Measurements from ENCODE around the gene IMPA2. TPM values are rescaled to one million over a fixed set of nuclear protein-coding genes. Genes with fewer than 3 reads are reported as not detected.

IMPA2 gene
- total RNA-seq, 1 experiment from 2014 or later: 79.9 TPM

DNA sequence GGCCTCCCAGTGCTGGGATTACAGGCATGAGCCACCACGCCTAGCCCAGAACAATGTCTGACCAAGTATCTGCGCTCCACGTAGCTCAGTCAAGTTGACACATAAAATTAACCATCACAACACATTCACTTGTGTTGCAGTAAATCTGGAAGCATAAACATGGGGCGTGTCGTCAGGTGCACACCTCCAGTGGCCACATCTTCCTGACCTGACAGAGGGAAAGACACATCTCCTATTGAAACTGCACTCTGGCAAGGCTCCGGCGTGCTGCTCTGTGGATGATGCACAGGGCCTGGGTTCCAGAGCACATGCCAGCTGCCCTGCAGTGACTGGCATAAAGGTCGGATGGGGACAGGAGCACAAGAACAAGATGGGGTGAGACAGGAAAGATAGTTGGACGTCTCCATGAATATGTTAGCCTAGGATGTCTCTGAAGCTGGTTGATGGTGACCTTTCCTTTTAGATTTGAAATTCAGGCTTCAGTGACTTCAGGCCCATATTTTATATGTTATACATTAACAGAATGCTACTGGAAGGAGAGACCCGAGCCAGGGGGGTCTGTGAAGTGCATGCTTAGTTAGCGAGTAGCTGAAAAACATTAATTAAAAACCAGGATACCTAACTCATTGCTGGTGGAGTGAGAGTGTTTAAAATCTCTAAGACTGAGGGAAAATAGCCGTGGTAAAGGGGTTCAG is 10.9 kb downstream of the IMPA2 start:
- ChIA-PET POLR2A (interaction anchor here (1.9 kb wide), 1 partner anchor 12 kb away, joined by 14 read pairs; no protein-coding TSS in a partner anchor), CTCF (no interaction called here)
- H3K9me3 Mint-ChIP-seq (ENCODE audit: unreplicated experiment): no peaks in the 10 kb centered on the region
- peaks cover 16% of the 10 kb centered on the region for H3K4me1 ChIP-seq
- no peak overlapping the region for H3K4me3 Mint-ChIP-seq (ENCODE audit: unreplicated experiment)
- H3K4me1 Mint-ChIP-seq (ENCODE audit: low read depth, unreplicated experiment): peaks cover 36% of the 10 kb centered on the region
- H3K36me3 Mint-ChIP-seq (ENCODE audit: insufficient read depth, unreplicated experiment): peaks cover 24% of the 10 kb centered on the region
- no peaks in the 10 kb centered on the region; the same call in 1 of the 2 replicates for H3K36me3 ChIP-seq (ENCODE audit: control insufficient read depth, insufficient read depth, low read length)
- no peak overlapping the region for H3K27ac Mint-ChIP-seq (ENCODE audit: unreplicated experiment)
- H3K27me3 ChIP-seq (replicated peaks; ENCODE audit: control insufficient read depth, insufficient read depth, low read length): no peaks in the 10 kb centered on the region
- no TSS peak for BruUV-seq (replicated peaks)
- intact Hi-C loops (cut with micrococcal nuclease; ENCODE audit: unreplicated experiment): no loop called here
- TF ChIP-seq, protein P1, sequence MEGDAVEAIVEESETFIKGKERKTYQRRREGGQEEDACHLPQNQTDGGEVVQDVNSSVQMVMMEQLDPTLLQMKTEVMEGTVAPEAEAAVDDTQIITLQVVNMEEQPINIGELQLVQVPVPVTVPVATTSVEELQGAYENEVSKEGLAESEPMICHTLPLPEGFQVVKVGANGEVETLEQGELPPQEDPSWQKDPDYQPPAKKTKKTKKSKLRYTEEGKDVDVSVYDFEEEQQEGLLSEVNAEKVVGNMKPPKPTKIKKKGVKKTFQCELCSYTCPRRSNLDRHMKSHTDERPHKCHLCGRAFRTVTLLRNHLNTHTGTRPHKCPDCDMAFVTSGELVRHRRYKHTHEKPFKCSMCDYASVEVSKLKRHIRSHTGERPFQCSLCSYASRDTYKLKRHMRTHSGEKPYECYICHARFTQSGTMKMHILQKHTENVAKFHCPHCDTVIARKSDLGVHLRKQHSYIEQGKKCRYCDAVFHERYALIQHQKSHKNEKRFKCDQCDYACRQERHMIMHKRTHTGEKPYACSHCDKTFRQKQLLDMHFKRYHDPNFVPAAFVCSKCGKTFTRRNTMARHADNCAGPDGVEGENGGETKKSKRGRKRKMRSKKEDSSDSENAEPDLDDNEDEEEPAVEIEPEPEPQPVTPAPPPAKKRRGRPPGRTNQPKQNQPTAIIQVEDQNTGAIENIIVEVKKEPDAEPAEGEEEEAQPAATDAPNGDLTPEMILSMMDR (IDR thresholded peaks at IDR 0.05; ENCODE audit: insufficient read depth in 1 of 2, low read depth in 1 of 2, low read length in 1 of 2, severe bottlenecking in 1 of 2, unreplicated experiment in 1 of 2): no peak
- H3K4me3 ChIP-seq (ENCODE audit: low read depth, low read length): no peak overlapping the region
- DNase-seq: no peak
- H3K9me3 ChIP-seq: no peaks in the 10 kb centered on the region
- no peaks in the 10 kb centered on the region for H3K27me3 Mint-ChIP-seq (ENCODE audit: insufficient read depth, unreplicated experiment)

DNA sequence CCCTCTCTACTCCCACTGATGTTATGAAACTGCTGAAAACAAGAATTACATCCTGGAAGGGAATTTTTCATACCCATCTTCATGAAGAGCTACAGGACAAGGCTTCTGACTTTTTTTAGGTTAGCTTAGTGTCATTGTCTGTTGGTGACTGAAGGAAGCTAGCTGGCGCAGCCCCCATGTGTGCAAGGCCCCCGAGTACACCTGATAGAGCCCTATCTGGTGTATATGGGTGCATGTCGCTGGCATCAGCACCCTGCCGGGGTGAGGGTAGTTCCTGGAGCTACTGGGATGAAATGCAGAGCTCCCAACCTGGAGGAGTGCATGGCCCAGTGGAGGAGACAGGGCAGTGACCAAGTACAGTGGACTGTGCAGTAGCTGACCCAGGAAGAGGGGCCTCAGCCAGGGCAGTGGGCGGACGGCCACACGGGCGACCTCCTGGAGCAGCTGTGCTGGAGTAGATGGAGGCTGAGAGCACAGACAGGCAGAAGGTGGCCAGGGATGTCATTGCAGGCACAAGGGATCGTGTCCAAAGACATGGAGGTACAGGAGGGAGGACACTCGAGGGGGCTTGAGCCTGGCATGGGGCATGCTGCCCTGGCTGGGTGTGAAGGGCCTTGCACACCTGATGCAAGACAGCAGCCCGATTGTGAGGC is 12.1 kb downstream of the IMPA2 start:
- Histone ChIP-seq H3K36me3 (ENCODE audit: control insufficient read depth, insufficient read depth, low read length) (no peaks in the 10 kb centered on the region; the same call in 1 of the 2 replicates), H3K4me3 (ENCODE audit: low read depth, low read length) (no peak overlapping the region), H3K4me1 (peaks cover 16% of the 10 kb centered on the region), H3K9me3 (no peaks in the 10 kb centered on the region), H3K27me3 (replicated peaks; ENCODE audit: control insufficient read depth, insufficient read depth, low read length) (no peaks in the 10 kb centered on the region)
- Mint-ChIP-seq H3K9me3 (ENCODE audit: unreplicated experiment) (no peaks in the 10 kb centered on the region), H3K4me3 (ENCODE audit: unreplicated experiment) (no peak overlapping the region), H3K27me3 (ENCODE audit: insufficient read depth, unreplicated experiment) (no peaks in the 10 kb centered on the region), H3K27ac (ENCODE audit: unreplicated experiment) (peak overlapping the region; percentile 84), H3K4me1 (ENCODE audit: low read depth, unreplicated experiment) (peaks cover 36% of the 10 kb centered on the region), H3K36me3 (ENCODE audit: insufficient read depth, unreplicated experiment) (peaks cover 24% of the 10 kb centered on the region)
- no peak for DNase-seq
- ChIA-PET CTCF (interaction anchor here (1.0 to 5.4 kb wide), 3 partner anchors 56 to 260 kb away, joined by 3 to 62 read pairs (median 14); no protein-coding TSS in a partner anchor), POLR2A (interaction anchor here (1.9 kb wide), 1 partner anchor 13 kb away, joined by 14 read pairs; no protein-coding TSS in a partner anchor)
- intact Hi-C loops (cut with micrococcal nuclease; ENCODE audit: unreplicated experiment): no loop called here
- BruUV-seq (replicated peaks): no TSS peak
- TF ChIP-seq, protein P1 (IDR thresholded peaks at IDR 0.05; ENCODE audit: insufficient read depth in 1 of 2, low read depth in 1 of 2, low read length in 1 of 2, severe bottlenecking in 1 of 2, unreplicated experiment in 1 of 2): no peak

DNA sequence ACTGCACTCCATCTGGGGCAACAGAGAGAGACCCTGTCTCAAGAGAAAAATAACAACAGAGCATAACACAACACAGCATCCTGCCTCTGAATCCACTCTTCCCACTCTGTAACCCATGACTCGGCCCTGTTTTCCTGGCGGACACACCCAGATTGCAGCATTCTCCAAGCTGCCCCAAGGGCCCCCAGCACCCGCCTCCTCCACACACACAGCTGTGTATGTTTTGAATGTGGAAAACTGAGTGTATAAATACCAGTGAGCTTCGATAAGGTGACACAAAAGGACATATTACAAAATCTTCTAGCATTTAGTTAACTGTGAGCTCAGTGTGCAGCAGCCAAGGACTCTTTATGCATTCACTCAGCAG is 13.0 kb downstream of the IMPA2 start:
- H3K36me3 Mint-ChIP-seq (ENCODE audit: insufficient read depth, unreplicated experiment): peaks cover 24% of the 10 kb centered on the region
- ChIA-PET CTCF (interaction anchor here (1.3 to 5.4 kb wide), 7 partner anchors 12 to 266 kb away, joined by 3 to 62 read pairs (median 14); partner anchors contain the start of gene IMPA2), POLR2A (interaction anchor here (2.3 kb wide), 1 partner anchor 13 kb away, joined by 35 read pairs; the partner anchor contains the start of gene IMPA2)
- H3K4me3 Mint-ChIP-seq (ENCODE audit: unreplicated experiment): no peak overlapping the region
- peak overlapping the region; percentile 84 for H3K27ac Mint-ChIP-seq (ENCODE audit: unreplicated experiment)
- no peaks in the 10 kb centered on the region; the same call in 1 of the 2 replicates for H3K36me3 ChIP-seq (ENCODE audit: control insufficient read depth, insufficient read depth, low read length)
- H3K4me3 ChIP-seq (ENCODE audit: low read depth, low read length): no peak overlapping the region
- no peaks in the 10 kb centered on the region for H3K27me3 Mint-ChIP-seq (ENCODE audit: insufficient read depth, unreplicated experiment)
- TF ChIP-seq, protein P1 (IDR thresholded peaks at IDR 0.05; ENCODE audit: insufficient read depth in 1 of 2, low read depth in 1 of 2, low read length in 1 of 2, severe bottlenecking in 1 of 2, unreplicated experiment in 1 of 2): no peak
- no peaks in the 10 kb centered on the region for H3K9me3 Mint-ChIP-seq (ENCODE audit: unreplicated experiment)
- peak; percentile 59 for DNase-seq
- H3K9me3 ChIP-seq: no peaks in the 10 kb centered on the region
- intact Hi-C loops (cut with micrococcal nuclease; ENCODE audit: unreplicated experiment): loop anchor here (2.0 kb wide), 2 partner anchors 44 to 122 kb away; no protein-coding TSS in a partner anchor
- peaks cover 16% of the 10 kb centered on the region for H3K4me1 ChIP-seq
- H3K4me1 Mint-ChIP-seq (ENCODE audit: low read depth, unreplicated experiment): peaks cover 36% of the 10 kb centered on the region
- no TSS peak for BruUV-seq (replicated peaks)
- H3K27me3 ChIP-seq (replicated peaks; ENCODE audit: control insufficient read depth, insufficient read depth, low read length): no peaks in the 10 kb centered on the region

Measured in Caco-2 (cell line).